Upper lobe of left lung (tissue), 6 donors: ENCODE data around the gene HEATR5B. TPM values are rescaled to one million over a fixed set of nuclear protein-coding genes. Genes with fewer than 3 reads are reported as not detected.
A peak's percentile ranks its signal among the peaks of the same experiment; 100 is the strongest.

Experiments used
- ATAC-seq, 2 donors: fragments of 200-7000 bp; cut with Tn5 transposase; one replicate each; pipeline ENCODE4 v1.9.1; 2022; ENCODE audit warnings: mild to moderate bottlenecking in 2 of 2, moderate library complexity in 2 of 2; ENCODE audit not compliant: low FRiP score in 2 of 2
- DNase-seq, 2 donors: peaks; one replicate each; pipeline ENCODE4 v3.0.0-alpha.2; 2019 to 2020
- H3K27ac ChIP-seq, 4 donors: fragments of 200-600 bp; sonication (generic); one replicate each; pipeline ENCODE4 v1.5.1; 2016 to 2019
- H3K27me3 ChIP-seq, 4 donors: fragments of 200-600 bp; sonication (generic); one replicate each; pipeline ENCODE4 v1.5.1; 2017 to 2019
- H3K36me3 ChIP-seq, 4 donors: fragments of 200-600 bp; sonication (generic); one replicate each; pipeline ENCODE4 v1.5.1; 2016 to 2019
- H3K4me1 ChIP-seq, 4 donors: fragments of 200-600 bp; sonication (generic); one replicate each; pipeline ENCODE4 v1.5.1; 2018 to 2019
- H3K4me3 ChIP-seq, 4 donors: fragments of 200-600 bp; sonication (generic); one replicate each; pipeline ENCODE4 v1.5.1; 2017 to 2019; ENCODE audit warnings: mild to moderate bottlenecking in 2 of 4, moderate library complexity in 1 of 4
- H3K9me3 ChIP-seq, 4 donors: fragments of 200-600 bp; sonication (generic); one replicate each; pipeline ENCODE4 v1.5.1; 2018 to 2019
- CTCF ChIP-seq, 6 experiments: fragments of 450-650 bp in 4 of 6; fragments of 200-600 bp in 2 of 6; sonication (generic) in 2 of 6; IDR thresholded peaks; one replicate each; pipeline ENCODE4 v1.5.1; 2016 to 2019; ENCODE audit warnings: antibody characterized with exemption in 6 of 6
- EP300 ChIP-seq, 4 donors: sonication (generic); formaldehyde crosslinking; IDR thresholded peaks; one replicate each; pipeline ENCODE4 v1.5.1; 2017; ENCODE audit warnings: antibody characterized with exemption in 4 of 4, control low read depth in 2 of 4
- POLR2A ChIP-seq, 4 donors: fragments of 450-650 bp; IDR thresholded peaks; one replicate each; pipeline ENCODE4 v1.5.1; 2016 to 2017; ENCODE audit warnings: antibody characterized with exemption in 4 of 4, mild to moderate bottlenecking in 2 of 4
- POLR2AphosphoS5 ChIP-seq, 2 donors: sonication (generic); formaldehyde crosslinking; IDR thresholded peaks; one replicate each; pipeline ENCODE4 v1.5.1; 2017; ENCODE audit warnings: antibody characterized with exemption in 2 of 2
- WGBS, 2 donors: methylation state at CpG; one replicate each; pipeline ENCODE4 v1.1.5; 2017 to 2018; 5-methylcytosine and 5-hydroxymethylcytosine counted together
- total RNA-seq, 6 donors: library from RNA; depleted of rRNA in 4 of 6; stranded (reverse); fragments of >200 nt in 4 of 6; gene quantifications; one replicate each; pipeline versions ENCODE4 v1.1.0 to v1.2.1, GENCODE V29; 2016 to 2021
- donor health status: DM: no; HTN: no; CAD: no; lungs with moderate emphysema.
- donor health status: DM: no; HTN: yes; CAD: no; lungs with severe emphysema.

The HEATR5B gene
- total RNA-seq, 6 donors from 2014 or later, result 24.3 to 52.4 (median 33.8) TPM

- Histone ChIP-seq H3K27ac (peak overlapping the region; percentile 15 to 64 (median 50)), H3K4me1 (peaks cover 0 to 5% (median 2%) of the 10 kb centered on the region in 4 donors), H3K4me3 (no peak overlapping the region), H3K36me3 (peaks cover 23 to 82% (median 42%) of the 10 kb centered on the region in 4 donors), H3K9me3 (no peaks in the 10 kb centered on the region), H3K27me3 (no peaks in the 10 kb centered on the region)
- WGBS, 2 donors, result 92 to 95% methylated on average over 5 of the region's 5 CpGs
- DNase-seq (no peak), ATAC-seq (peak in 1 of 2 donors; percentile 33)
- no peak for TF ChIP-seq CTCF (IDR thresholded peaks at IDR 0.05)
- TF ChIP-seq POLR2A (IDR thresholded peaks at IDR 0.05), result no peak
Observed at GRCh38 chr2:37020887-37021796, 63.0 kb downstream of the HEATR5B start.

GRCh38 chr2:37020212-37020886 lies 63.8 kb downstream of the HEATR5B start:
- H3K27me3 ChIP-seq, result no peaks in the 10 kb centered on the region
- 42 to 59% methylated on average over 5 of the region's 5 CpGs for WGBS, 2 donors
- H3K4me1 ChIP-seq, result peaks cover 0 to 5% (median 2%) of the 10 kb centered on the region in 4 donors
- peak overlapping the region in 3 of 4 donors; percentile 24 to 45 (median 43) for H3K27ac ChIP-seq
- DNase-seq, result peak in 1 of 2 donors; percentile 70
- no peaks in the 10 kb centered on the region for H3K9me3 ChIP-seq
- TF ChIP-seq CTCF (IDR thresholded peaks at IDR 0.05) (no peak), POLR2A (IDR thresholded peaks at IDR 0.05) (no peak), EP300 (IDR thresholded peaks at IDR 0.05) (no peak), POLR2AphosphoS5 (IDR thresholded peaks at IDR 0.05) (no peak)
- peak; percentile 73 to 93 for ATAC-seq
- H3K36me3 ChIP-seq, result peaks cover 22 to 82% (median 38%) of the 10 kb centered on the region in 4 donors
- H3K4me3 ChIP-seq, result no peak overlapping the region

DNA sequence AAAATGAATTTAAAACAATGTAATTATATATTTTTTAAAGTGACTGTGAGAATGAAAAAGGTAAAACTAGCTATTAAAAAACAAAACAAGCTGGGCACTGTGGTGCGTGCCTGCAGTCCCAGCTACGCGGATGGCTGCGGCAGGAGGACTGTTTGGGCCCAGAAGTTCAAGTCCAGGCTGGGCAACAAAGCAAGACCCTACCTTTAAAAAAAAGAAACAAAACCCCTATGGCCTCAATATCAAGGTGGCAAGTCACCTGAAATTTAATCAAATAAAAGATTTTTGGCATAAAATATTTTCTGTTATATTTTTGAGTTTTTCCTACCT lies 70.9 kb downstream of the HEATR5B start:
- no peak for ATAC-seq
- Histone ChIP-seq H3K27me3 (no peaks in the 10 kb centered on the region), H3K36me3 (peaks cover 14 to 82% (median 26%) of the 10 kb centered on the region in 4 donors), H3K4me3 (no peak overlapping the region), H3K27ac (no peak overlapping the region), H3K4me1 (no peaks in the 10 kb centered on the region), H3K9me3 (no peaks in the 10 kb centered on the region)
- no peak for DNase-seq
- TF ChIP-seq POLR2AphosphoS5 (IDR thresholded peaks at IDR 0.05) (no peak), POLR2A (IDR thresholded peaks at IDR 0.05) (no peak), CTCF (IDR thresholded peaks at IDR 0.05) (no peak), EP300 (IDR thresholded peaks at IDR 0.05) (no peak)
- 87 to 93% methylated on average over 4 of the region's 4 CpGs for WGBS, 2 donors

- ATAC-seq, result no peak
- H3K9me3 ChIP-seq, result no peaks in the 10 kb centered on the region
- H3K36me3 ChIP-seq, result peaks cover 17 to 82% (median 32%) of the 10 kb centered on the region in 4 donors
- no peak overlapping the region for H3K4me3 ChIP-seq
- 54 to 75% methylated on average over 5 of the region's 5 CpGs for WGBS, 2 donors
- H3K27me3 ChIP-seq, result no peaks in the 10 kb centered on the region
- H3K27ac ChIP-seq, result no peak overlapping the region
- no peaks in the 10 kb centered on the region for H3K4me1 ChIP-seq
- TF ChIP-seq EP300 (IDR thresholded peaks at IDR 0.05), result no peak
- no peak for TF ChIP-seq POLR2AphosphoS5 (IDR thresholded peaks at IDR 0.05)
- TF ChIP-seq POLR2A (IDR thresholded peaks at IDR 0.05), result no peak
- TF ChIP-seq CTCF (IDR thresholded peaks at IDR 0.05), result no peak
- DNase-seq, result no peak
Observed at GRCh38 chr2:37011130-37011529, 73.0 kb downstream of the HEATR5B start.
